Ovary (tissue), 3 donors: ENCODE data around the gene OBSCN.

Source experiments
- POLR2A ChIP-seq: fragments of 450-650 bp; IDR thresholded peaks from one replicate; pipeline ENCODE4 v1.6.1; 2017; ENCODE audit warnings: antibody characterized with exemption, mild to moderate bottlenecking, moderate library complexity
- TF ChIP-seq, protein P1 (sequence below), 3 donors: fragments of 450-650 bp in 2 of 3; fragments of 200-600 bp in 1 of 3; IDR thresholded peaks; one replicate each; pipeline versions ENCODE4 v1.5.1 to v1.8.0; 2016 to 2022; ENCODE audit warnings: antibody characterized with exemption in 3 of 3, mild to moderate bottlenecking in 1 of 3
- donor health status: DM: no; HTN: no; CAD: no.

DNA sequence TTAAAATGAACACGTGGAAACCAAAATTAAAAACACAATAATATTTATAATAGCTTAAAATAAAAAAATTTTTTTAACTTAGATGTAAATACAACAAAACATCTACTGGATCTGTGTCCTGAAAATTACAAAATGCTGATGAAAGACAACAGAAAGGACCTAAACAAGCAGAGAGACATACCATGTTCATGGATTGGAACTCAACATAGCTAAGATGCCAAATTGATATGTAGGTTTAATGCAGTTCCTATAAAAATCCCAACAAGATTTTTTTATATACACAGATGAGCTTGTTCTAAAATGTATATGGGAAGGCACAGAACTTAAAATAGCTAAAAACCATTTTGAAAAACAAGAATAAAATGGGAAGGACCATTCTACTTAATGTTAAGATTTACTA, 117.4 kb downstream of the OBSCN start:
- TF ChIP-seq, protein P1, sequence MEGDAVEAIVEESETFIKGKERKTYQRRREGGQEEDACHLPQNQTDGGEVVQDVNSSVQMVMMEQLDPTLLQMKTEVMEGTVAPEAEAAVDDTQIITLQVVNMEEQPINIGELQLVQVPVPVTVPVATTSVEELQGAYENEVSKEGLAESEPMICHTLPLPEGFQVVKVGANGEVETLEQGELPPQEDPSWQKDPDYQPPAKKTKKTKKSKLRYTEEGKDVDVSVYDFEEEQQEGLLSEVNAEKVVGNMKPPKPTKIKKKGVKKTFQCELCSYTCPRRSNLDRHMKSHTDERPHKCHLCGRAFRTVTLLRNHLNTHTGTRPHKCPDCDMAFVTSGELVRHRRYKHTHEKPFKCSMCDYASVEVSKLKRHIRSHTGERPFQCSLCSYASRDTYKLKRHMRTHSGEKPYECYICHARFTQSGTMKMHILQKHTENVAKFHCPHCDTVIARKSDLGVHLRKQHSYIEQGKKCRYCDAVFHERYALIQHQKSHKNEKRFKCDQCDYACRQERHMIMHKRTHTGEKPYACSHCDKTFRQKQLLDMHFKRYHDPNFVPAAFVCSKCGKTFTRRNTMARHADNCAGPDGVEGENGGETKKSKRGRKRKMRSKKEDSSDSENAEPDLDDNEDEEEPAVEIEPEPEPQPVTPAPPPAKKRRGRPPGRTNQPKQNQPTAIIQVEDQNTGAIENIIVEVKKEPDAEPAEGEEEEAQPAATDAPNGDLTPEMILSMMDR (IDR thresholded peaks at IDR 0.05), result no peak
- no peak for TF ChIP-seq POLR2A
